Stimulated activated CD4-positive, alpha-beta T cell treated with anti-CD3 and anti-CD28 coated beads, Interleukin-2, amount 100 ng/mL, for 24 hours (primary cell): ENCODE measurements around the gene TP53RK.

Experiments
- DNase-seq, 2 donors: peaks; one replicate each; pipeline ENCODE4 v3.0.0-alpha.2; 2020

The TP53RK gene

DNA sequence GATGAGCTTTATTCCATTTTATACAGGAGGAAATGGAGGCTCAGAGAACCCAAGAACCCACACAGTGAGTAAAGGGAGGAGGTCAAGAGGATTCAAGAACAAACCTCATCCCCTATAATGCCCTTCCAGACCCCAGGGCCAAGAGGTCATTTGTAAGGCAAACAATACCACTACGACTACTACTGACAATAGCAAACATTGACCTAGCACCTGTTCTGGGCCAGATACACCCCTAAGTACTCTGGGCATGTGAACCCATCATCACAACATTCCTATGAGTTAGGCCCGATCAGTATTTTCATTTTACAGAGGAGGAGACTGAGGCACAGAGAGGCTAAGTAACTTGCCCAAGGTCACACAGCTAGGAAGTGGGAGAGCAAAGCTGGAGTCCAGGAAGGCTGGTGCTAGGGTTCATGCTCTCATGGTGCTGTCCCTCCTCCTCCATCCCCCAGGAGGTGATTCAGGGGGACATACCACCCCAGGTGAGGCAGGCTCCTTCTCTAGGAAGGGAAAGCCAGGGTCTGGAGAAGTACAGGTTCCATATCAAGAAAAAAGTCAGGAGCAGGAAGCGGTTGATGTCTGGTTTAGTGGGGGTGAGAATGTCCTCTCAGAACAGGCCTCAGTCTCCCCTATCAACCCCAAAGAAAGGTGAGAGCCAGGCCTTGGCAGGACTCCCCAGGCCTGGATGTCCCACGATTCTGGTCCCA is 51.7 kb downstream of the TP53RK start:
- no peak for DNase-seq

DNA sequence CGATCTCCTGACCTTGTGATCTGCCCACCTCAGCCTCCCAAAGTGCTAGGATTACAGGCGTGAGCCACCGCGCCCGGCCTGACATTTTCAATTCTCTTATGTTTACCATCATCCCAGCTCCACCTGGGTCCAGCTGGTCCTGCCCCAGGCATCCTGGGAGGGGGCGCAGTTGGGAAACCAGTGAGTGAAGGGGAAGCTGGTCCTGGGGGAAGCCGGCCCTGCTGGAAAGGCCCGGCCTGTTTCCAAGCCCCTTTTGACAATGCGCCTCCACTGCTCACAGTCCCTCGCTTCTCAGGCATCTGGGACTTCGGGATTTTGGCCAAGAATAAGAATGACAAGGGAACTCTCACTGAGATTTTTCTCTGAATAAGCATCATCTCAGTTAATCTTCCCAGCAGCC is 52.2 kb downstream of the TP53RK start:
- DNase-seq: no peak

DNA sequence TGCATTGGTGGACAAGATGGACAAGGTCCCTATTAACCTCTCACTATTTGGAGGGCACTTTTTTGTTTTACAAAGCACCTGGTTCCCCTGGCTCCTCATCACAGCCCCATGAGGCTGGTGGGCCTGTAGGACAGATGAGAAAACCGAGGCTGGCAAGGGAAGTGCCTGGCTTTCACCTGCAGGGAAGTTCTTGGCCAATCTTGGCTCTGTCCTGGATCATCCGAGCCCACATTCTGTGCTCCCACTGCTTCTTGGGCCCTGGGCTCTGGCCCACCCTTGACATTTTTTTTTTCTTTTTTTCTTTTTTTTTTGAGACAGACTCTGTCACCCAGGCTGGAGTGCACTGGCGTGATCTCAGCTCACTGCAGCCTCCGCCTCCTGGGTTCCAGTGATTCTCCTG is 52.7 kb downstream of the TP53RK start:
- no peak for DNase-seq

DNA sequence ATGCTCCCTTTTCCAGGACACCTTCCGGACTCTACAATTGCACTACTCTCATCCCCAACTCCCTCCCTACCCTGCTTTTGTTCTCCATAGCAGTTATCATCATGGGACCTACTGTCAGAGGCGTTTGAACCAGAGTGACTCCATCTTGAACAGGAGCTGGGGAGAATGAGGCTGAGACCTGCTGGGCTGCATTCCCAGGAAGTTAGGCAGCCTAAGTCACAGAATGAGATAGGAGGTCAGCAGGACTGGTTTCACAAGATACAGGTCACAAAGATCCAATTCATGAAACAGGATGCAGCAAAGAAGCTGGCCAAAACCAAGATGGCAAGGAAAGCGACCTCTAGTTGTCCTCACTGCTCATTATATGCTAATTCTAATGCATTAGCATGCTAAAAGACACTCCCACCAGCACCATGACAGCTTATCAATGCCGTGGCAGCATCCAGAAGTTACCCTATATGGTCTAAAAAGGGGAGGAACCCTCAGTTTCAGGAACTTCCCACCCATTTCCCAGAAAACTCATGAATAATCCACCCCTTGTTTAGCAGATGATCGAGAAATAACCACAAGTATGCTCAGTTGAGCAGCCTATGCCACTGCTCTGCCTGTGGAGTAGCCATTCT is 53.6 kb downstream of the TP53RK start:
- DNase-seq: no peak

DNA sequence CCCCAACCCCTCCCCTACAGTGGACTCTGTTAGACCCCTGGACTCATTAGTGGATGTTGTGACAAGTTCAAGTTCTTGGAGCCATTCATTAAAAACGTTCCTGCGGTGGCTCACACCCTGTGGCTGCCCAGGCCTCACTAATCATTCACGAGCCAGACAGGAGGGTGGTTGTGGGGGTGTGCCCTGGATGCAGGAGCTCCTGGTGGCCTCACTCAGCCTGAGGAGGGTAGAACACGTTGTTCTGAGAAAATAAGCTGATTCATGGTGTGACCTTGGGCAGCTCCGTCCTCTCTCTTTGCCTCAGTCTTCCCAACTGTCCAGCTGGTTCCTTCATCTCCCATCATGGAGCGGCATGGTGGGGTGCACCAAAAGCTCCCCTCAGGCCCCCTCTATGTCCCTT is 54.7 kb downstream of the TP53RK start:
- DNase-seq: no peak
